Measurements from ENCODE around the gene DENND5A.
A peak's percentile ranks its signal among the peaks of the same experiment; 100 is the strongest.

The DENND5A gene

DNA sequence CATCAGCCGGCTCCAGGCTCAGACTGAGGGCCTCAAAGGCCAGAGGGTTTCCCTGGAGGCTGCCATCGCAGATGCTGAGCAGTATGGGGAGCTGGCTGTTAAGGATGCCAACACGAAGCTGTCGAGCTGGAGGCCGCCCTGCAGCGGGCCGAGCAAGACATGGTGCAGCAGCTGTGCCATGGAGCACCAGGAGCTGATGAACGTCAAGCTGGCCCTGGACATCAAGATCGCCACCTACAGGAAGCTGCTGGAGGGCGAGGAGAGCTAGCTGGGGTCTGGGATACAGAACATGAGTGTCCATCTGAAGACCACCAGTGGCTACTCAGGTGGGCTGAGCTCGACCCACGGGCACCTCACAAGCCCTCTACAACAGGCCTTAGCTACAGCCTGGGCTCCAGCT, 169.7 kb downstream of the DENND5A start:
- no peak for DNase-seq (ENCODE audit: low spot score)

DNA sequence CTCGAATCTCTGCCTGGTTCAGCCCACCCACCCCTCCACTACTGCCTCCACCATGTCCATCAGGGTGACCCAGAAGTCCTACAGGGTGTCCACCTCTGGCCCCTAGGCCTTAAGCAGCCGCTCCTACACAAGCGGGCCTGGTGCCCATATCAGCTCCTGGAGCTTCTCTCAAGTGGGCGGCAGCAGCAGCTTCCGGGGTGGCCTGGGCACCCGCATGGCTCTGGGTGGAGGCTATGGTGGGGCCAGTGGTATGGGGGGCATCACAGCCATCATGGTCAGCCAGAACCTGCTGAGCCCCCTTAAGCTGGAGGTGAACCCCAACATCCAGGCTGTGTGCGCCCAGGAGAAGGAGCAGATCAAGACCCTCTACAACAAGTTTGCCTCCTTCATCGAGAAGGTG, 170.7 kb downstream of the DENND5A start:
- DNase-seq (ENCODE audit: low spot score): no peak

DNA sequence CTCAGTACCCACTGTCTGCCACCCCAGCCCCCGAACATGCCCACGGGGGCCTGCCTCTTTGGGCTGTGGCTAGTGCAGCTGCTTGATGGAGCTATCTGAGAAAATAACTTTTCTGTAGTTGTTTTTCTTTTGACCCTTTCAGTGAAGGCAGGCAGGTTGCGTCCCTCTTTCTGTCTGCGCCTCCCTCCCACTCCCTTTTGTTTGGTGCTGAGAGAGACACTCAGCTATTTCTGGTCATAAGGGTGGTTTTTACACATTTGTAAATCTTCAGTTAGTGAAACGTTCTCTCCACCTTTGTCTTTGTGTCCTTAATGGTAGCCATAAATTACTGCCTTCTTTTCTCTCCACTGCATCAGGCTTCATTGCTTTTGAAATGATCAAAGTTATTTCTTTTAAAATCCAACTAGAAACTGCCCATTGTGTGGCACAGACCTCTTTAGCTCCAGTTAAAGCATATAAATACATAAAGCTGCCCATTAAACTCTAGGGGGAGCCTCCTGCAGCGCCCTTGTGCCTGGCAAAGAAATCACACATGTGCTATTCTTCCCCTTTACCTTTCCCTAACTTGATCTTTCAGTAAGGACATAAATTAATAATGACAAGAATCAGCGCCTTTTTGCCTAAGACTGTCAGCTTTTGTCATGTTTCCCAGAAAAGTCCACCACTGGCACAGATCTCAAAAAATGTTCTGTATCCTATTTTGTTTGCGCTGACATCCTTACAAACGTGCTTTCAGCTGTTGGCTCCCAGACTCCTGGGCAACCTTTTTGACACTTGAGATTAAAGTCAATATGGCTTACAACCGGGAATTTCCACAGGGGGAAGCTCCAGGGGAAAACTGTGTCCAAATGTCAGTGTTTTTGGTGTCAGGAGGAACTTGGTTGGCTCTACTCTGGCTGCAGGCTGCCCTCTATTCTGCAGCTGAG, 172.0 kb downstream of the DENND5A start:
- DNase-seq (ENCODE audit: low spot score): no peak

DNA sequence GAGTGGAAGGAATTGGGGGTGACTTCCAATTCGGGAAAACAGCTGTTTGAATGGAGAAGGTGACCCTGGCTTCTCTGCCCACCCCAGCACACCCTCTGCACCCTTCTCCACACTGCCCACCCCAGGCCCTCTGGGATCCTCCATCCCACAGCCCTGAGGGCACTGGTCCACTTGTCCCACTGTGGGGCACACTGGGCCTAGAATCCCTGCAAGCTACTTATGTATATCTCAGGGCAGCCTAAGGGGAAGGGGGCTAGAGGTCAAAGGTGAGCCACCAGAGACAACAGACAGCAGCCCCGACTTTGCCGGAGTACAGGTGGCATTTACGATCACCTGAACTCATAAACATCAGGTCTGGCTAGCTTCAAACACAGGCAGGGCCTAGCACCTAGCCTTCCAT, 173.1 kb downstream of the DENND5A start:
- DNase-seq (ENCODE audit: low spot score): no peak

DNA sequence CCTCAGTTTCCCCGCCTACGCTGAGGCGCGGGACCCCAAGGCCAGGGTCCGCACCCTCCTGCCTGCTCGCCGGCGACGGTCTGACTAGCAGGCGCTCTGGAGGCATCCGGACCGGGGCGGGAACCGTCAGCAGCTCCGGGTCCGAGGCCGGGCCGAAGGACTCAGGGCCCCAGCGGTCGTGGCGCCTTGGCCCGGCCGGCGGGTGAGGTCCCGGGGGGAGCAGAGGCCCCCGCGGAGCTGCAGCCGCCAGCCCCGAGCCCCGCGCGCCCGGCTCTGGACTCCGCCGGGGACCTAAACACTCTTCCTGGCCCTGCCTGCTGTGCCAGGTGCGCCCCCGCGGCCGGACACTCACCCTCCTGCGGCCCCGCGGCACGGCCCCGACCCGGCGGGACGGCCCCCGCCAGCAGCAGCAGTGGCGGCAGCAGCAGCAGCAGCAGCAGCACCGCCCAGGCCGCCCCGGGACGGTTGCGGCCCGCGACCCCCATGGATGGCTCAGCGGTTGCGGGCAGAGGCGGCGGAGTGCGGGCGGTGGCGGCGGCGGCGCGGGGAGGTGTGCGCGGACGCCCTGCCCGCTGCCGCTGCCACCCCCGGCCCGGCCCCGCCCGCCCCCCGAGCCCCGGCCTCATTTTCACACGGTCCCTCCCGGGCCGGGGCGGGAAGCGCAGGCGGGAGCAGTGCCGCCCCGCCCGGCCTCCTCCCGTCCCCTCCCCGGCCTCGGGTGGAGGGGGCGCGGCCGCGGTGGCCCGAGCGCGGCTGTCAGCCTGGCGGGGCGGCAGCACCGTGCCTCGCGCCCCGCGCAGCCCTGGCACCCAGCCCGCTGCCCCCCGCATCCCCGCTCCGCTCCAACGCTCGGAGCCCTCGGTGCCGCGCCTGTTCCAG, 173.9 kb downstream of the DENND5A start, which contains the start of gene SCUBE2:
SCUBE2 (minus strand) TSS at position 556 of the 879 bp plus-strand sequence; CDS start at position 485, 71 bp downstream.
- no peak for DNase-seq (ENCODE audit: low spot score)

DNA sequence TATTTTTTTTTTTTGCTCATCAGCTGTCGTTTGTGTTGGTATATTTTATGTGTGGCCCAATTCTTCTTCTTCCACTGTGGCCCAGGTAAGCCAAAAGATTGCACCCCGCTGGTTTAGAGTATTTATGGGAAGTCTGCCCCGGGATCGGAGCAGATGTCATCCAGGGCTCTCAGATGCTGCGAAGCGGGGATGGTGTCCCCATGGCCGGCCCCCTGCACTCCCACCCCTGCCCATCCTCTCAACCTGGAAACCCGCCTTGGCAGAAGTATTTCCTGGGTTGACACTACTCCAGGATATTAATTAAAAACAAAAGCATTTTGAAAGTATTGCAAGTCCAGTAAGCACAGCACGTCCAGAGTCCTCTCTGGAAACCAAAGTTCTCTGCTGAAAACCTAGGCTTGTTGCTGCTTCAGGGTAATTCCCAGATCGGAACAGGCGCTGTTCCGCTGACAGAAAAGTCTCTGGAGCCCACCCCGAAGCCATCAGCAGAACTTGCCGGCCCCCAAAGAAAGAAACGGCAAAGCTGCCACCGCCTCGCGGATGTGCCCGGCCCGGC, 174.6 kb downstream of the DENND5A start:
- DNase-seq (ENCODE audit: low spot score): peak; percentile 47

DNA sequence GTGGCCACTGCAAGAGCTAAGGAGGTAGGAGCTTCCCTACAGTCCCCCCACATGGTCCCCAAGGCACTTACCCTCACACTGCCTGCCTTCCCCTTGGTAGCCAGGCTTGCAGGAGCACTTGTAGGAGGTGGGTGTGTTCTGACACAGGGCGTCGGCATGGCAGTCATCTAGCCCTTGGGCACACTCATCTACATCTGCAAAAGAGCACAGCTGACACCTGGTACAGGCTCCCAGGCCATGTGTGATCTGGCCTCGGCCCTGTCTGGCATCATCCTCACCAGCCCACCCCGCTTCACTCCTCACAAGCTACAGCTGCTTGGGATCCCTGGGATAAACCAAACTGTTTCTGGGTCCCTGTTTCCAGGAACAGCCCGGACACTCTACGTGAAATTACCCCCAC, 175.5 kb downstream of the DENND5A start:
- DNase-seq (ENCODE audit: low spot score): peak; percentile 41

DNA sequence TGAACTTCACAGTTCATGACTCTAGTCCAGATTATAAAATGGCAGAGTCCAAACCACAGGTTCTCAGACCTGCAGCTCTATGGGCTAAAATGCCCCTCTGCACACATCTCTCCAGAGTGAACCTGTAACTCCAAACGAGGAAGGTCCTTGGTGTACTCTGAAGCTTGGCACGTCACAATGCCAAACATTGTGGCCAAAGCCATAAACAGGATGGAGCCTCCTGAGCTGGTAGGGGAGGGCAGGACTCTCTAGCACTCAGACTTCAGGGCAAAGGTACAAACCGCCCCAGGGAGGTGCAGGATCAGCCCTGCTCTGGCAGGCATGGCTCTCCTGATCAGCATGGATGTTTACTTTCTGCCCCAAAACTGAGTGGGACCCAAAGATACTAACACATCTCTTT, 176.1 kb downstream of the DENND5A start:
- DNase-seq (ENCODE audit: low spot score): peak; percentile 28
